HuH-7 (cell line): ENCODE data around the gene FAM185A.
"Not testable (repeated sequence)": the region's sequence is repeated elsewhere in the genome, so short reads cannot be mapped to it uniquely, and the experiment has no call there.

Experiments
- DNase-seq: peaks from one replicate; pipeline ENCODE4 v3.0.0; 2011; ENCODE audit warnings: low spot score

The FAM185A gene

GRCh38 chr7:102830197-102830596, 81.4 kb downstream of the FAM185A start:
- DNase-seq, result no peak

DNA sequence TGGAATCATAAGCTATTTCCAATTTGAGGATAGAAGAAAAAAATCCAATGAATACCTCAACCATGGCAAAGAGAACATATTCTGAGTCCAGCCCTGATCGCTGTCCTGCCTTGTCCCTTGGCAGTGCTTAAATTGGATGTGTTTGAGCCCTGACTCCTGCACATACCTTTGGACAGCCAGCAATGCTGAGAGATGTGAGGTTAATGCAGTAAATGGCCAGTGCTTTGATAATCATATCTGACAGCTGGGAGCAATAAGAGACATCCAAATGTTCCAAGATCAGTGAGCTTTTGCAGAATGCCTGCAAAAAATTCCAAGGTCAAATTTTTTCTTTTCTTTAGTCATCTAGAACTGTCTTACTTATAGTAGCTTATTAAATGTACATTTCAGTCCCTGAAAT, 83.9 kb downstream of the FAM185A start:
- no peak for DNase-seq

DNA sequence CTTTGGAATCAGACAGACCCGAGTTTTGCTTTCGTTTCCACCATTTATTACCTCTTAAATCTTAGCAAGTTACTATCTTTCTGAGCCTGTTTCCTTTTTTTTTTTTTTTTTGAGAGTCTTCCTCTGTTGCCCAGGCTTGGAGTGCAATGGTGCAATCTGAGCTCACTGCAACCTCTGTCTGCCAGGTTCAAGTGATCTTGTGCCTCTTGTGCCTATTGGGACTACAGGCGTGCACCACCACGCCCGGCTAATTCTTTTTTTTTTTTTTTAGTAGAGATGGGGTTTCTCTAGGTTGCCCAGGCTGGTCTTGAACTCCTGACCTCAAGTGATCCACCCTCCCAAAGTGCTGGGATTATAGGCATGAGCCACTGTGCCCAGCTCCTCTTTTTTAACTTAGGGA, 84.5 kb downstream of the FAM185A start:
- no peak for DNase-seq

GRCh38 chr7:102834466-102834865, 85.7 kb downstream of the FAM185A start:
- DNase-seq, result no peak

GRCh38 chr7:102834999-102835398, 86.2 kb downstream of the FAM185A start:
- no peak for DNase-seq

DNA sequence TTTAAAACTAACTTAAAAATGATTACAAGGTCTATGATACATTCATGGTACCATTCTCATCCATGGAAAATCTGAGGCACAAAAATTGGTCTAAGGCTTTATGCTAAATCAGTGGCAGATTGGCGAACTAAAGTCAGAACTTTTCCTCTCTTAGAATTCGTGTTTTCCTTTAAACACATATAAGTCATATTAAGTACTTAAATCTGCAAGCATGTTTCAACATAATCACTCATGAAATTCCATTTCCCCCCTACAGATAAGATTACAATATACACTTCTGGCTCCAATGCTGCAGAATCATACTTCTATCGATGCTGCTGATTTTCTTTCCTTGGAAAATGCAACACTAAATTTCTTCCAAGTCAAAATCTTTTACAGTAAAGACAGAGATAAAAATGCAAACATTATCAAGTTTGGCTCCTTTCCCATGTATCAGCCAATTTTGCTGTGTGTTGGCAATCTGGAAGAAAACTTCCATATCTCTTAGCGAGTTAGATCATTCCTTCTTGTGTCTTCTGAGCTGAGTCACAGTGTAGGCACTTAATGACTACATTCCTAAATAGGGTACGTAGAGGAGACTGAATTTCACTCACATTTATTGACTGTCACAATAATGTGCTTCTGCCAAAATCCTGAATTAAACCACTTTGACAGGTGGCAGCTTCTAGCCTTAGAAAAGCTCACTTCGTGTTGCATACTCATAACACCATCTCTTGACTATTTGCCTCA, 87.6 kb downstream of the FAM185A start:
- no peak for DNase-seq

GRCh38 chr7:102836977-102837376, 88.2 kb downstream of the FAM185A start:
- DNase-seq, result no peak

DNA sequence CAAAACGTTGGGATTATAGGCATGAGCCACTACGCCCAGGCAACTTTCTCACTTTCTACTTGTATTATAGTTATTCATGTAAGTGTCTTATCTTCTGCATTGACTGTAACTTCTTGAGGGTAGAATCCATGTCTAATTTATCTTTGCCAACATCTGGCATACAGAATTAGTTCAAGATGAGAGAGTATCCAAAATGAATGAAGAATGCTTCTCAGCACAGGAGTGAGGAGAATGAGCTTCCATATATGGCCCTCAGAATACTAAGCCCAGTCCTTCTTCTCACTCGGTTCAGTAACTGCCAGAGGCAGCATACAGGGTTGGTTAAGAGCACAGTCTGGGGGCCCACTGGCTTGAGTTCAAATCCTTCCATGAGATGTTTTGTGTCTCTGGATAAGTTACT, 89.0 kb downstream of the FAM185A start:
- no peak for DNase-seq

DNA sequence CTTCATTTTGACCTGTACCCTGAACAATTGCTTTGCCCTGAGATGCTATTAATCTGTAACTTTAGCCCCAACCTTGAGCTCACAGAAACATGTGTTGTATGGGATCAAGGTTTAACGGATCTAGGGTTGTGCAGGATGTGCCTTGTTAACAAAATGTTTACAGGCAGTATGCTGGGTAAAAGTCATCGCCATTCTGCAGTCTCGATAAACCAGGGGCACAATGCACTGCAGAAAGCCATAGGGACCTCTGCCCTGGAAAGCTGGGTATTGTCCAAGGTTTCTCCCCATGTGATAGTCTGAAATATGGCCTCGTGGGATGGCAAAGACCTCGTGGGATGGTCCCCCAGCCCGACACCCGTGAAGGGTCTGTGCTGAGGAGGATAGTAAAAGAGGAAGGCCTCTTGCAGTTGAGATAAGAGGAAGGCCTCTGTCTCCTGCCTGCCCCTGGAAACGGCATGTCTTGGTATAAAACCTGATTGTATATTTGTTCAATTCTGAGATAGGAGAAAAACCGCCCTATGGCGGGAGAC, 89.8 kb downstream of the FAM185A start:
- not testable (repeated sequence) for DNase-seq

- no peak for DNase-seq
Measured at GRCh38 chr7:102840404-102840803, 91.6 kb downstream of the FAM185A start.

- no peak for DNase-seq
Measured at GRCh38 chr7:102841290-102841689, 92.5 kb downstream of the FAM185A start.

- DNase-seq, result no peak
Measured at GRCh38 chr7:102842284-102842683, 93.5 kb downstream of the FAM185A start.

- DNase-seq, result no peak
Measured at GRCh38 chr7:102843850-102844249, 95.1 kb downstream of the FAM185A start.

DNA sequence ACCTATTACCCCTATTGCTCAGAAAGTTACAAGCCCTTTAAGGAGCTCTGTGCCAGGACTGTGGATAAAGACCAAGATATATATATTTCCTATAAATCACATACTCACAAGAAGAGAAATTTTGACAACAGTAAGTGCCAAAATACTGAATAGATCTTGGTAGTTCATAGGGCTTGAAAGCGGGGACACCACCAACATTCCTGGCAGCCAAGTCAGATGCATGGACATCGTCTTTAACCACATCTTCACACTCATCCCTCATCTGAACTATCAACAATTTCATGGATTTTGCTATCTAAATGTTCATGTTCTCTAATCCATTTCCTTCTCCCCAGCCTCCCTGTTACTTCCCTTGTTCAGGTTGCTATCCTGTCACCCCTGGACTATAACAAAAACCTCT, 96.5 kb downstream of the FAM185A start:
- no peak for DNase-seq

GRCh38 chr7:102849079-102849478, 100.3 kb downstream of the FAM185A start:
- no peak for DNase-seq

- no peak for DNase-seq
Measured at GRCh38 chr7:102849538-102849937, 100.7 kb downstream of the FAM185A start.

DNA sequence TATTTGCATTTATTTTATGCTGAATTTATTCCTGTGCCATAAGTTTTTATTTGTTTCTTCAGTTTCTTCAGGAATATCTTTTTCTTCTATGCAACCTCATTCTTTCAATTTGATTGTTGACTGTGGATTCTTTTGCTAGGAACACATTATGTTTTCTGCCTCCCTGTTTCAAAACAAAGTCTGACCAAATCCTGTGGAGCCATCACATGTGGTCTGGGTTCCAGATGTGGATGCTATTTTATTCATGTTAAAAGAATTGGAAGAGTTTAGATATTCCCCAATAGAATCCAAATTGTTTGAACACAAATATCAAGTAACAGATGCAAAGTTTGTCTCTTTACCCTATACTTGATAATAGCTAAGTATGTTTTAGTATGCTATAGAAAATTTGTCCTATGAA, 107.2 kb downstream of the FAM185A start:
- DNase-seq, result no peak
